HCT116 (cell line): ENCODE results near the gene USP16.

Experiments used
- EZH2 ChIP-seq: fragments of 200-600 bp; sonication (generic); IDR thresholded peaks from 2 replicates; pipeline ENCODE4 v1.6.1; 2017; ENCODE audit warnings: antibody characterized with exemption, mixed run types
- EZH2phosphoT487 ChIP-seq: fragments of 200-600 bp; IDR thresholded peaks from 2 replicates; pipeline ENCODE4 v1.6.1; 2018; ENCODE audit warnings: antibody characterized with exemption, borderline replicate concordance
- POLR2A ChIP-seq: IDR thresholded peaks from 2 replicates; pipeline ENCODE4 v1.7.0; 2011; ENCODE audit warnings: borderline replicate concordance; ENCODE audit not compliant: insufficient read depth, insufficient read length; ENCODE audit errors: extremely low read depth
- TF ChIP-seq, protein P1 (sequence below), 3 experiments: fragments of 200-600 bp in 1 of 3; sonication (generic) in 1 of 3; IDR thresholded peaks in 2 of 3; conservative IDR thresholded peaks in 1 of 3; 2 replicates each; pipeline ENCODE4 v1.5.1; 2012 to 2017; ENCODE audit warnings: low read depth in 2 of 3, low read length in 2 of 3, antibody characterized with exemption in 1 of 3, borderline replicate concordance in 1 of 3, control low read depth in 1 of 3, mild to moderate bottlenecking in 1 of 3, mixed read lengths in 1 of 3, mixed run types in 1 of 3, moderate library complexity in 1 of 3; ENCODE audit not compliant: insufficient read depth in 1 of 3

DNA sequence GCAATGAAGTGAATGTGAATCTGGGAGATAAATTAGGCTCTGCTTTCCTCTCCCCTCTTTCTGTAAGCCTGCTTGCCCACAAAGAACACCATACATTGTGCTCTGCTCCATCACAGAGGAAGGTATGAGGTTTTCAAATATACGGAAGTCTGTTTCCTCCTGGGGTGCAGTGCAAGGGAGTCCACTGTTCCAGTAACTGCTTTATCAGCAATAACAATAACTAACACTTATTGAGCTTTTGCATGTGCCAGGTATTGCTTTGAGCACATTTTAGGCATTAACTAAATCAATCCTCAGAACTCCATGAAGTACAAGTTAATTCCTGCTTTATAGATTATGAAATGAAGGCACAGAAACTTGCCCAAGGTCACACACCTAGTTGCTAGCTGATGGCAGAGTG is 41.8 kb upstream of the USP16 start:
- TF ChIP-seq EZH2 = no peak
- TF ChIP-seq, protein P1, sequence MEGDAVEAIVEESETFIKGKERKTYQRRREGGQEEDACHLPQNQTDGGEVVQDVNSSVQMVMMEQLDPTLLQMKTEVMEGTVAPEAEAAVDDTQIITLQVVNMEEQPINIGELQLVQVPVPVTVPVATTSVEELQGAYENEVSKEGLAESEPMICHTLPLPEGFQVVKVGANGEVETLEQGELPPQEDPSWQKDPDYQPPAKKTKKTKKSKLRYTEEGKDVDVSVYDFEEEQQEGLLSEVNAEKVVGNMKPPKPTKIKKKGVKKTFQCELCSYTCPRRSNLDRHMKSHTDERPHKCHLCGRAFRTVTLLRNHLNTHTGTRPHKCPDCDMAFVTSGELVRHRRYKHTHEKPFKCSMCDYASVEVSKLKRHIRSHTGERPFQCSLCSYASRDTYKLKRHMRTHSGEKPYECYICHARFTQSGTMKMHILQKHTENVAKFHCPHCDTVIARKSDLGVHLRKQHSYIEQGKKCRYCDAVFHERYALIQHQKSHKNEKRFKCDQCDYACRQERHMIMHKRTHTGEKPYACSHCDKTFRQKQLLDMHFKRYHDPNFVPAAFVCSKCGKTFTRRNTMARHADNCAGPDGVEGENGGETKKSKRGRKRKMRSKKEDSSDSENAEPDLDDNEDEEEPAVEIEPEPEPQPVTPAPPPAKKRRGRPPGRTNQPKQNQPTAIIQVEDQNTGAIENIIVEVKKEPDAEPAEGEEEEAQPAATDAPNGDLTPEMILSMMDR (IDR thresholded peaks at IDR 0.05 in 2 of 3, conservative IDR thresholded peaks at IDR 0.05 in 1 of 3; ENCODE audit: borderline replicate concordance in 1 of 3, insufficient read depth in 1 of 3, low read depth in 2 of 3, low read length in 2 of 3) = no peak
- TF ChIP-seq POLR2A = no peak
- TF ChIP-seq EZH2phosphoT487 = no peak
